K562 (cell line): ENCODE data around the gene PLA2G4A. TPM values are rescaled to one million over a fixed set of nuclear protein-coding genes. Genes with fewer than 3 reads are reported as not detected.

ENCODE experiments used
- ATAC-seq: fragments of 200-7000 bp; cut with Tn5 transposase; 3 replicates; pipeline ENCODE4 v1.9.1; 2020; ENCODE audit warnings: moderate library complexity
- BruUV-seq: library from RNA; stranded (reverse); fragments of 400-500 nt; replicated peaks from 2 replicates; lab custom pipeline; 2021; lab: Mats Ljungman, UMichigan
- CTCF ChIA-PET: fragments of 300-600 bp; formaldehyde crosslinking; extraction: SDS; loops from one replicate; lab custom pipeline; 2021; ENCODE audit warnings: low intra/inter-chr PET ratio; lab: Yijun Ruan, JAX
- POLR2A ChIA-PET: fragments of 300-600, 350-650 bp; sonication (Branson Sonifier 250); formaldehyde crosslinking; extraction: SDS; loops from one replicate; lab custom pipeline; 2021; ENCODE audit warnings: antibody characterized with exemption, inconsistent platforms; lab: Yijun Ruan, JAX
- DNase-seq, 4 experiments: peaks; one replicate each; pipeline versions ENCODE4 v3.0.0 to v3.0.0-alpha.2; 2011 to 2018; ENCODE audit warnings: low spot score in 3 of 4, mixed read lengths in 3 of 4; ENCODE audit errors: extremely low read depth in 1 of 4
- FAIRE-seq: peaks from 2 replicates; lab custom pipeline; 2011; peaks lifted over from hg19 to GRCh38; lab: Jason Lieb, UNC
- H2AFZ ChIP-seq: 2 replicates; pipeline ENCODE4 v1.6.0; 2011; ENCODE audit warnings: low read depth, low read length, control low read depth, inconsistent platforms
- H3K27ac ChIP-seq: fragments of 200-600 bp; 3 replicates; pipeline ENCODE4 v1.8.0; 2011; ENCODE audit warnings: low read depth, mild to moderate bottlenecking, control low read depth, inconsistent platforms, low read length, moderate library complexity, mixed read lengths; ENCODE audit errors: extremely low read depth
- H3K27me3 ChIP-seq, 2 experiments: fragments of 300-600 bp in 1 of 2; 2 replicates in 1 of 2; 3 replicates in 1 of 2; pipeline versions ENCODE4 v1.6.0 to v1.8.0; 2011; ENCODE audit warnings: inconsistent platforms in 2 of 2, low read length in 2 of 2, mild to moderate bottlenecking in 1 of 2, mixed read lengths in 1 of 2, moderate library complexity in 1 of 2; ENCODE audit not compliant: control insufficient read depth in 2 of 2, insufficient read depth in 2 of 2
- H3K36me3 ChIP-seq: fragments of 300-600 bp; 3 replicates; pipeline ENCODE4 v1.8.0; 2011; ENCODE audit warnings: mild to moderate bottlenecking, low read length, inconsistent platforms; ENCODE audit not compliant: control insufficient read depth, insufficient read depth
- H3K4me1 ChIP-seq, 2 experiments: fragments of 200-600 bp in 1 of 2; replicated peaks in 1 of 2; 2 replicates in 1 of 2; 3 replicates in 1 of 2; pipeline versions ENCODE4 v1.5.1 to v1.8.0; 2011; ENCODE audit warnings: inconsistent platforms in 2 of 2, low read length in 2 of 2, mild to moderate bottlenecking in 1 of 2, mixed read lengths in 1 of 2, moderate library complexity in 1 of 2; ENCODE audit not compliant: control insufficient read depth in 2 of 2, insufficient read depth in 2 of 2
- H3K4me2 ChIP-seq: 2 replicates; pipeline ENCODE4 v1.6.1; 2011; ENCODE audit warnings: low read length, control low read depth, inconsistent platforms, mixed read lengths; ENCODE audit not compliant: insufficient read depth
- H3K4me3 ChIP-seq: fragments of 200-600 bp; sonication (generic), shearing (Covaris generic); 2 replicates; pipeline ENCODE4 v1.5.1; 2016; ENCODE audit warnings: control low read depth, inconsistent platforms
- H3K79me2 ChIP-seq: fragments of 200-600 bp; 3 replicates; pipeline ENCODE4 v1.8.0; 2011; ENCODE audit warnings: low read length, inconsistent platforms; ENCODE audit not compliant: control insufficient read depth, insufficient read depth
- H3K9ac ChIP-seq, 2 experiments: 2 replicates each; pipeline versions ENCODE4 v1.6.0 to v1.6.1; 2011; ENCODE audit warnings: low read depth in 2 of 2, low read length in 2 of 2, control low read depth in 1 of 2, inconsistent platforms in 1 of 2, mild to moderate bottlenecking in 1 of 2, mixed read lengths in 1 of 2; ENCODE audit not compliant: insufficient read depth in 1 of 2
- H3K9me1 ChIP-seq: one replicate; pipeline ENCODE4 v1.6.0; 2011; ENCODE audit warnings: inconsistent platforms, mild to moderate bottlenecking, low read length, moderate library complexity; ENCODE audit not compliant: control insufficient read depth, insufficient read depth
- H3K9me3 ChIP-seq: replicated peaks from 2 replicates; pipeline ENCODE4 v1.5.1; 2011; ENCODE audit warnings: low read depth, low read length, inconsistent platforms; ENCODE audit not compliant: control insufficient read depth, insufficient read depth
- H4K20me1 ChIP-seq: replicated peaks from 2 replicates; pipeline ENCODE4 v1.6.1; 2011; ENCODE audit warnings: low read length, inconsistent platforms, mixed read lengths; ENCODE audit not compliant: control insufficient read depth, insufficient read depth
- BCOR ChIP-seq: fragments of 450-650 bp; IDR thresholded peaks from 2 replicates; pipeline ENCODE4 v1.6.1; 2016
- BRD4 ChIP-seq: fragments of 200-600 bp; sonication (generic); IDR thresholded peaks from 2 replicates; pipeline ENCODE4 v1.6.1; 2017; ENCODE audit warnings: inconsistent platforms
- CCNT2 ChIP-seq: IDR thresholded peaks from 2 replicates; pipeline ENCODE4 v1.6.1; 2011; ENCODE audit warnings: borderline replicate concordance, low read depth, mild to moderate bottlenecking, moderate library complexity, mixed read lengths, low read length; ENCODE audit not compliant: insufficient read length; ENCODE audit errors: extremely low read depth
- PHTF2 ChIP-seq: fragments of 250-450 bp; sonication (Bioruptor Pico); IDR thresholded peaks from 2 replicates; pipeline ENCODE4 v1.5.0; 2021; ENCODE audit warnings: mild to moderate bottlenecking
- SUPT5H ChIP-seq: fragments of 450-650 bp; IDR thresholded peaks from 2 replicates; pipeline ENCODE4 v1.6.1; 2016
- ZNF282 ChIP-seq: sonication (generic); formaldehyde crosslinking; IDR thresholded peaks from 2 replicates; pipeline ENCODE4 v1.8.1; 2023; ENCODE audit warnings: missing genetic modification reagents
- WGBS: fragments of 100-300 bp; shearing (Covaris generic); methylation state at CpG from one replicate; pipeline ENCODE4 v1.1.6; 2016; ENCODE audit warnings: low coverage, mixed read lengths; ENCODE audit not compliant: insufficient coverage; ENCODE audit errors: missing lambda C conversion rate; 5-methylcytosine and 5-hydroxymethylcytosine counted together
- in situ Hi-C: fragments of 300-500 bp; cut with MboI; formaldehyde crosslinking; loops from 4 replicates; pipeline ENCODE4 v1.15.0; 2018; ENCODE audit warnings: inconsistent platforms, mixed read lengths
- intact Hi-C: fragments of 100-400 bp; cut with micrococcal nuclease; formaldehyde crosslinking; loops from 2 replicates; pipeline ENCODE4 v1.14.2; 2022
- polyA plus RNA-seq, 8 experiments: library from polyadenylated mRNA; depleted of rRNA in 4 of 8; stranded (reverse) in 5 of 8; unstranded in 3 of 8; fragments of >200 nt; fragmentation: Nextera tagmentation in 2 of 8; fragmentation: Illumina TruSeq in 1 of 8; extraction: Ambion mirVana in 2 of 8; extraction: Trizol in 1 of 8; gene quantifications; 2 replicates each; pipeline versions ENCODE4 v1.2.1 to v1.2.3, GENCODE V29; 2011 to 2014; ENCODE audit warnings: inconsistent platforms in 1 of 8, missing spikeins in 1 of 8
- total RNA-seq, 7 experiments: library from RNA; depleted of rRNA in 6 of 7; stranded (reverse); fragments of >200 nt in 6 of 7; fragmentation: Illumina TruSeq in 2 of 7; extraction: Trizol in 2 of 7; gene quantifications; 2 replicates each; pipeline versions ENCODE4 v1.2.1 to v1.2.3, GENCODE V29; 2011 to 2021; ENCODE audit warnings: low replicate concordance in 1 of 7
- TF ChIP-seq, protein P1 (sequence below): fragments of 450-650 bp; formaldehyde crosslinking; IDR thresholded peaks from 2 replicates; pipeline ENCODE4 v1.4.0; 2020; ENCODE audit warnings: mild to moderate bottlenecking, mixed read lengths

Gene PLA2G4A
- total and polyA plus RNA-seq, 9 of the 15 experiments (the other 6 are each of a cell fraction or from before 2014, with no cell fraction given), result 0.04 to 0.71 (median 0.22) TPM; not detected in 4

DNA sequence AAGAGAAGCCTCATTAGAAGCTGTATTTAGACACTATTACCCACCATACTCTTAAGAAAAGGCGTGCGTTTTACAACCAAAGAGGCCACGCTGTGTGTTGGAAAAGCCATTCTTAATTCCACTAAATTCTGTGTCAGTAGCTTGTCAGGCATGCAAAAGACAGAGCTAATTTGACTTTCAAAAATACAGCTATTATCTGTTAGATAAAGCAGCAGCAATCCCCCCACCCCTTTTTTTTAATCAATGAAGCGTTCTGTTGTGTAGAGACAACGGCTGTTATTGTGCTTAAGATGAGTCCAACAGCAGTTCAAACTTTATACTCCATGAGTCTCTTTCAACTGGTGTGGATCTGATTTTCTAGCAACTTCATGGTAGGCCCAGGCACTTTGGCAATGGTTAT lies 43.5 kb downstream of the PLA2G4A start:
- Histone ChIP-seq H2AFZ (no peak overlapping the region), H3K79me2 (no peaks in the 10 kb centered on the region), H3K4me1 (no peaks in the 10 kb centered on the region), H4K20me1 (no peaks in the 10 kb centered on the region), H3K9me1 (no peaks in the 10 kb centered on the region), H3K4me2 (no peak overlapping the region), H3K27me3 (no peaks in the 10 kb centered on the region), H3K4me3 (no peak overlapping the region), H3K9me3 (no peaks in the 10 kb centered on the region), H3K36me3 (no peaks in the 10 kb centered on the region), H3K27ac (no peak overlapping the region), H3K9ac (no peak overlapping the region)
- TF ChIP-seq SUPT5H, result no peak
- TF ChIP-seq PHTF2, result no peak
- TF ChIP-seq CCNT2, result no peak
- TF ChIP-seq BCOR, result no peak
- TF ChIP-seq, protein P1, sequence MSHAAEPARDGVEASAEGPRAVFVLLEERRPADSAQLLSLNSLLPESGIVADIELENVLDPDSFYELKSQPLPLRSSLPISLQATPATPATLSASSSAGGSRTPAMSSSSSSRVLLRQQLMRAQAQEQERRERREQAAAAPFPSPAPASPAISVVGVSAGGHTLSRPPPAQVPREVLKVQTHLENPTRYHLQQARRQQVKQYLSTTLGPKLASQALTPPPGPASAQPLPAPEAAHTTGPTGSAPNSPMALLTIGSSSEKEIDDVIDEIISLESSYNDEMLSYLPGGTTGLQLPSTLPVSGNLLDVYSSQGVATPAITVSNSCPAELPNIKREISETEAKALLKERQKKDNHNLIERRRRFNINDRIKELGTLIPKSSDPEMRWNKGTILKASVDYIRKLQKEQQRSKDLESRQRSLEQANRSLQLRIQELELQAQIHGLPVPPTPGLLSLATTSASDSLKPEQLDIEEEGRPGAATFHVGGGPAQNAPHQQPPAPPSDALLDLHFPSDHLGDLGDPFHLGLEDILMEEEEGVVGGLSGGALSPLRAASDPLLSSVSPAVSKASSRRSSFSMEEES (CRISPR knock-in tag), result no peak
- no peak for TF ChIP-seq ZNF282 (CRISPR knock-in tag)
- TF ChIP-seq BRD4, result no peak
- CTCF ChIA-PET, result no interaction called here
- BruUV-seq, result no TSS peak
- in situ Hi-C loops (no loop called here), intact Hi-C loops (no loop called here)
- FAIRE-seq, result no peak
- POLR2A ChIA-PET, result no interaction called here
- 2% methylated on average over 5 of the region's 5 CpGs for WGBS
- ATAC-seq, result no peak
- no peak for DNase-seq
